GM19324 (cell line): Measurements from ENCODE around the gene RBPJ.
A peak's percentile ranks its signal among the peaks of the same experiment; 100 is the strongest.

Experiments
- ATAC-seq: cut with Tn5 transposase; IDR thresholded peaks from one replicate; pipeline ENCODE4 v1.9.1; 2021; ENCODE audit warnings: mild to moderate bottlenecking, moderate library complexity; ENCODE audit not compliant: unreplicated experiment, low FRiP score

The RBPJ gene

DNA sequence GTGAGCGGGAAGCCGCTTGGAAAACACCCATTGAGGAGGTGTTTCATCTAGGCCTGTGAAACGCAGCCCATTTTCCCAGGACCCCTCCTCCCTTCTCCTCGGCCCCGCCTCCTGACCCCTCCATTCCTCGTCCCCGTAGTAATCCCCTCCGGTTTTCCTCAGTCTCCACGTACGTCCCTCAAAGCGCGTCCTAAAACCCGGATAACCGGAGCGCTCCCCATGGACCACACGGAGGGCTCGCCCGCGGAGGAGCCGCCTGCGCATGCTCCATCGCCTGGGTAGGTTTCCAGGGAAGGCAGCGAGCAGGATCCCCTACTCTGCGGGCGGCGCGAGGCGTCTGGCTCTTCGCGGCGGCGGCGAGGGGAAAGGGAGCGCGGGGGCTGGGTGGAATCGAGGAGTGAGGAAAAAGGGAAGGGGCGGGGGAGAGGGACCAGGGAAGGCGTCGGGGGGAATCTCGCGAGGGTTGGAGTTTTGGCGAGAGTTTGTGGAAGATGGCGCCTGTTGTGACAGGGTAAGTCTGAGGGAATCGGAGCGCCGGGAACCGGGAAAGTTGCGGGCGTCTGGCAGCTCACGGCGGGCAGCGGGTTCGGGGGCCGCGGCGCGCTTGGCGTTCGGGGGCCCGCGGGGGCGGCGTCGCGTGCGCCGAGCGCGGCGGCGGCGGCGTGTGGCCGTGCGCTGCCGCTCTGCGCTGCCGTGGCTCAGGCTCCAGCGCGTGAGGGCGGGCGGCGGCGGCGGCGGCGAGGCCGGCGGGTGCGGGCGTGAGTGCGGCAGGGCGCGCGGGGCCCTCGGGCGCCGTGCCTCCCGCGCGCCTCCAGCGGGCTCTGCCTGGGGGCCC is at the start of gene RBPJ:
Gene RBPJ (plus strand): TSS at position 477 of the 835 bp plus-strand sequence. CDS start 15 bp downstream, at position 492.
- ATAC-seq: peak; percentile 24

GRCh38 chr4:26271703-26272102 is 49.1 kb upstream of the RBPJ start:
- no peak for ATAC-seq

- ATAC-seq: no peak
Measured at GRCh38 chr4:26272654-26273615, 47.9 kb upstream of the RBPJ start.

DNA sequence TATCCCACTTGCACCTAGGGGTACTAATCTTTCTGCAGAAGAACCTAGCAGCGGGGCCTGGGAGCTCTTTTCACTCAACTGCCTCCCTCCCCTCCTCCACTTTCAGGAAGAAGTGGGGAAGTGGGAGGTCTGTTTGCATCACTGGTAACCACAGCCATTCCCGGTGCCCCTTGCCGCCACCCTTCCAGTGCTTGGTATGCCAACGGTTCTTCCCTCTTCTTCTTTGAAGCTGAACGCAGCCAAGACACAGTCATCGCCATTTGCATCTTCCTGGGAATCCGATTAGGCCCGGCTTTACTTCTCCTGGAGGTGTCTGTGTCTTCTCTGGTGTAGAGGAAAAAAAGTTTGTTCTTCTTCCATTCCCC is 47.2 kb upstream of the RBPJ start:
- ATAC-seq: no peak

DNA sequence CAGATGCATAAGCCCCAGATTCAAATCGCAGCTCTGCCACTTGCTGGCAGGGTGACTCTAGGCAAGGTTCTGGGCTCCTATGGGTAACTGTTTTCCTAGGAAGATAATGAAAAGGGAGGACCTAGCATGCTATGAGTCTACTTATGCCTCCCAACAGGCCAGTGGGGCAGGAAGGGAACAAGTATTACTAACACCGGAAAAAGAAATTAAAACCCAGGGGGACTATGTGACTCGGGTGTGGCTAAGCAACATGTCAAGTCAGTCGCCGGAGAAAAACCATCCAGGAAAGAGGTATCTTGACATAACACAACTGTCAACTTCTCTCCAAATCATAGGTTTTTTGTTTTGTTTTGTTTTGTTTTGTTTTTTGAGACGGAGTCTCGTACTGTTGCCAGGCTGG is 45.5 kb upstream of the RBPJ start:
- ATAC-seq: no peak

DNA sequence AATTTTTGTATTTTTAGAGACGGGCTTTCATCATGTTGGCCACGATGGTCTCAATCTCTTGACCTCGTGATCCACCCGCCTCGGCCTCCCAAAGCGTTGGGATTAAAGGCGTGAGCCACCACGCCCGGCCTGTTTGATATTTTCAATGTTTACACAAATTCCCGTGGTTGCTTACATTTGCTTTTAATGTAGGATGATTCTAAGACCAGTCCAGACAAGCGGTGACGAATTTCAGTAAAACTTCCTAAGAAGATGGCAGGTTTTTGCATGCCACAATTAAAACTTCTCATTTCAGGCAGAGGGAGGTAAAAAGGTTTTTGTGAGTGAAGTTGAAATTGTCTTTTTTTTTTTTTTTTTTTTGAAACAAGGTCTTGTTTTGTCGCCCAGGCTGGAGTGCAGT is 41.4 kb upstream of the RBPJ start:
- ATAC-seq: no peak

DNA sequence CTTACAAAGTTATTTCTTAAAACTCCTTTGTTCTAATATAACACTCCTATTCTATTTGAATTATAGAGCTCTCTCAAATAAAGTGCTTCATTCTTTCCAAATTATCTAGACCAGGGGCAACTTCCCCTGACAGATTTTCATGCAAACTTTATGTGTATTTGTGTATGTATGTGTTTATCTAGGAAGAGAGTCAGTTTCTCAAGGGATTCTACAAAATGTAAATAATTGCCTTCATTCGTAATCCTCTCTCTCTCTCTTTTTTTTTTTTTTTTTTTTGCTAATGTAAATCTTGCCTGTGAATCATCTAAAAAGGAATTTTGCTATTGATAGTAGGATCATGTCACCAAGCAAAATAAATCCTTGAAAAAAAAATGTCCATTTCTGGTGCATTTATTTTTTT is 38.9 kb upstream of the RBPJ start:
- ATAC-seq: no peak

- ATAC-seq: no peak
Measured at GRCh38 chr4:26284536-26284935, 36.3 kb upstream of the RBPJ start.

GRCh38 chr4:26285272-26285671 is 35.5 kb upstream of the RBPJ start:
- no peak for ATAC-seq

GRCh38 chr4:26287756-26288155 is 33.1 kb upstream of the RBPJ start:
- no peak for ATAC-seq

GRCh38 chr4:26288355-26288909 is 32.4 kb upstream of the RBPJ start:
- peak; percentile 70 for ATAC-seq

GRCh38 chr4:26289401-26289800 is 31.4 kb upstream of the RBPJ start:
- ATAC-seq: no peak

GRCh38 chr4:26290321-26290720 is 30.5 kb upstream of the RBPJ start:
- no peak for ATAC-seq

- ATAC-seq: no peak
Measured at GRCh38 chr4:26294904-26295303, 25.9 kb upstream of the RBPJ start.

- ATAC-seq: no peak
Measured at GRCh38 chr4:26296021-26296420, 24.8 kb upstream of the RBPJ start.

DNA sequence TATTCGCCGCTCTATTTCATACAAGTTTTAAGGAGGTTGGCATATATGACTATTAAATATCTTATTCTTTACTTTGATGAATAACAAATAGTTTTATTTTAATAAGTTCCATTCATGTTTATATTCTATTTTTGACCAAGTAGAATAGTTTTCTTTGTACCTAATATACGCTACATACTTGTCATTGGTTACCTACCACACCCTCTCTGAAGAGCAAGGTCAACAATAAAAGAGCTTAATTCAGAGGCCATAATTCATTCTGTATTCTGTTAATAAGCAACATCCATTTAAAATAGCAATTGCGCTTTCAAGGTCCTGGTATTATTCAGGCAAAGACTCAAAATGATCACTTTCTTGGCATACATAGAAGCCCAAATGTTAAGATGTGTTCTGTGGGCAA is 24.3 kb upstream of the RBPJ start:
- ATAC-seq: no peak

DNA sequence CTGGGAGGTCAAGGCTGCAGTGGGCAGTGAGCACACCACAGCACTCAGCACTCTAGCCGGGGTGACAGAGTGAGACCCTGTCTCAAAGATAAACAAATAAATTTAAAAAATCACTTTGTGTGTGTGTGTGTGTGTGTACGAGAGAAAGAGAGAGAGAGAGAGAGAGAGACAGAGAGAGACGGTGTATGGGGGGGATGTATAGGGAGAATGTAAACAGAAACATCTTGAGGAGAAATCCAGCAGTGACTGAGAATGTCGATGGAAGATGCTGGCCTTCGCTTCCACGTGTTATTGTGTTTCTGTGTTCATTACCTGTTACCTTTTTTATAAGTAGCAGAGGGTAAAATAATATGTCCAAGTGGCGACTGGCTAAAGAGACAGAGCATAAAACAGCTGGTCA is 23.6 kb upstream of the RBPJ start:
- ATAC-seq: no peak

DNA sequence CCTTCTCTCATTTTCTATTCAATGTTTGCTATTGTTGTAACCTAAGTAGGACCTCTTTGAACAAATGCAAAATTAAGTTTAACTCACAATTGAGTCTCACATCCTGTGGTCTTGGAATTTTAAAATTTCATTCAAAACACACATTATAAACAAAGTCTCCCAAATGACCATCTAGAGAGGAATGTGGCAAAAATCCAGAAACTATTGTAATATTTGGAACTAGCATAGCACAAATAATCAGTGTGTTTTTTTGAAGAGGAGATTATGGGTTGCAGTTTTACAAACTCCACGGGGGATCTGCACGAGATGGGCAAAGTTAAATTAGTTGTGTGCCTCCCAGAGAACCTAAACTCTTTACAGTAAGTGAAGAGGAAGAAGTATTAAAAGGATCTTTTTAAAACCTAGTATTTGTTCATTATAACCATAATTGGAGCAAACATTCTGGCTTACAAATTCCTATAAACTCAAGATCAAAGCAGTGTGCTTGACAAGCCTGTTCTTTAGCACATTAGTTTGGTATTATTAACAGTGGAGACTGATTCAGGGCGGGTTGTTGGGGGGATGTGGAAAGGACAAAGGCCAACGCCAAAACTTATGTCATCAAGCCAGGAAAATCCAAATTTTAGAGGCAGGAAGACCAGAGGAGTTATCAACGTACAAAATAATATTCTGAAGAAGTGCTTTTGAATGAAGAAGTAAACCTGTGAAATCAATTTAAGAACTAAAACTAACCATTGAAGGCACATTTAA is 22.4 kb upstream of the RBPJ start:
- ATAC-seq: no peak

DNA sequence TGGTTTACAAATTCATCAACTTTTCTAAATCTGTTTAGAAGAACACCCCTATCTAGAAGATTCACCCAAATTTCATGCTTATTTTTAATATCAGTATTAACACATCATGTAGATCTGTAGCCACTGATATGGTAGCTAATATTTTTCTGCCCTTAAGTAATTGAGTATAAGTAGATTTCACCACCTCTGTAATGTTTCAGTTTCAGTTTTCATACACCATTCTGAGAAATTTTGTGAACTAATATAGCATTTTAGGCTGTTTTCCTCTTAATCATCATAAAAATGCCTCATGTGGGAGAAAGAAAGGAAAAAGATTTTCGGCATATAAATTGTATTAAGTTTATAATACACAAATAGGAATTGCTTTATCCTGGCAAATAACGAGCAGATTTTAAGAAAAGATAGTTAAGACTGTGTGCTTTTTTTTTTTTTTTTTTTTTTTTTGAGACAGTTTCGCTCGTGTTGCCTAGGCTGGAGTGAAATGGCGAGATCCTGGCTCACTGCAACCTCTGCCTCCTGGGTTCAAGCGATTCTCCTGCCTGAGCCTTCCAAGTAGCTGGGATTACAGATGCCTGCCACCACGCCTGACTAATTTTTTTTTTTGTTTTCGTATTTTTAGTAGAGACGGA is 21.4 kb upstream of the RBPJ start:
- ATAC-seq: peak; percentile 71
